IMR-90 (cell line): Measurements from ENCODE around the gene MEGF6. TPM values are rescaled to one million over a fixed set of nuclear protein-coding genes. Genes with fewer than 3 reads are reported as not detected.

Source experiments
- ATAC-seq: fragments of 200-7000 bp; cut with Tn5 transposase; 2 replicates; pipeline ENCODE4 v1.9.1; 2020; ENCODE audit warnings: low read depth, mild to moderate bottlenecking, moderate library complexity
- BruUV-seq: library from RNA; stranded (reverse); fragments of 400-500 nt; replicated peaks from 2 replicates; lab custom pipeline; 2021; lab: Mats Ljungman, UMichigan
- CTCF ChIA-PET: fragments of 300-600 bp; formaldehyde crosslinking; extraction: SDS; loops from one replicate; lab custom pipeline; 2021; ENCODE audit warnings: antibody characterized with exemption; lab: Yijun Ruan, JAX
- POLR2A ChIA-PET: fragments of 300-600 bp; sonication (Branson Sonifier 250); formaldehyde crosslinking; loops from one replicate; lab custom pipeline; 2022; ENCODE audit warnings: antibody characterized with exemption; ENCODE audit not compliant: unreplicated experiment; lab: Charles Lee
- DNase-seq: peaks from one replicate; pipeline ENCODE4 v3.0.0; 2013
- H2AFZ ChIP-seq: replicated peaks from 2 replicates; pipeline ENCODE3; 2013; ENCODE audit warnings: low read length, mild to moderate bottlenecking; ENCODE audit not compliant: poor library complexity
- H2AK5ac ChIP-seq: 2 replicates; pipeline ENCODE4 v1.6.1; 2013; ENCODE audit warnings: low read depth, low read length, inconsistent platforms
- H2AK9ac ChIP-seq: replicated peaks from 2 replicates; pipeline ENCODE3; 2013; ENCODE audit warnings: mild to moderate bottlenecking, low read depth, low read length, moderate library complexity; ENCODE audit not compliant: poor library complexity
- H2BK120ac ChIP-seq: 2 replicates; pipeline ENCODE4 v1.6.1; 2013; ENCODE audit warnings: low read depth, low read length, inconsistent platforms
- H2BK15ac ChIP-seq: 3 replicates; pipeline ENCODE4 v1.6.1; 2013; ENCODE audit warnings: low read depth, low read length, inconsistent platforms
- H2BK20ac ChIP-seq: 2 replicates; pipeline ENCODE4 v1.6.1; 2013; ENCODE audit warnings: low read depth, mild to moderate bottlenecking, inconsistent platforms, low read length, moderate library complexity
- H2BK5ac ChIP-seq: 2 replicates; pipeline ENCODE4 v1.6.1; 2013; ENCODE audit warnings: mild to moderate bottlenecking, low read depth, low read length, inconsistent platforms; ENCODE audit not compliant: poor library complexity, severe bottlenecking
- H3K14ac ChIP-seq: replicated peaks from 2 replicates; pipeline ENCODE4 v1.6.1; 2013; ENCODE audit warnings: low read depth, low read length, inconsistent platforms
- H3K18ac ChIP-seq: 2 replicates; pipeline ENCODE4 v1.6.1; 2013; ENCODE audit warnings: low read depth, low read length, control low read depth
- H3K23ac ChIP-seq: 2 replicates; pipeline ENCODE4 v1.6.1; 2013; ENCODE audit warnings: low read depth, low read length, inconsistent platforms
- H3K27ac ChIP-seq: 2 replicates; pipeline ENCODE4 v1.5.1; 2013; ENCODE audit warnings: mild to moderate bottlenecking, control low read depth, low read length; ENCODE audit not compliant: insufficient read depth
- H3K27me3 ChIP-seq: 2 replicates; pipeline ENCODE4 v1.6.1; 2013; ENCODE audit warnings: low read length; ENCODE audit not compliant: control insufficient read depth, insufficient read depth
- H3K36me3 ChIP-seq: 2 replicates; pipeline ENCODE4 v1.6.1; 2013; ENCODE audit warnings: low read length, mixed read lengths; ENCODE audit not compliant: control insufficient read depth, insufficient read depth
- H3K4ac ChIP-seq: 2 replicates; pipeline ENCODE4 v1.6.1; 2013; ENCODE audit warnings: low read depth, low read length, inconsistent platforms
- H3K4me1 ChIP-seq: 2 replicates; pipeline ENCODE4 v1.6.1; 2013; ENCODE audit warnings: low read length, mixed read lengths; ENCODE audit not compliant: control insufficient read depth, insufficient read depth
- H3K4me2 ChIP-seq: 2 replicates; pipeline ENCODE4 v1.6.1; 2013; ENCODE audit warnings: low read depth, mild to moderate bottlenecking, control low read depth, low read length, moderate library complexity
- H3K4me3 ChIP-seq: 2 replicates; pipeline ENCODE4 v1.5.1; 2013; ENCODE audit warnings: low read depth, mild to moderate bottlenecking, control low read depth, low read length, moderate library complexity; ENCODE audit not compliant: insufficient read depth
- H3K56ac ChIP-seq: 2 replicates; pipeline ENCODE4 v1.6.1; 2013; ENCODE audit warnings: low read length, inconsistent platforms; ENCODE audit not compliant: insufficient read depth; ENCODE audit errors: extremely low read depth
- H3K79me1 ChIP-seq, 2 experiments: 2 replicates each; pipeline ENCODE4 v1.6.1; 2013; ENCODE audit warnings: low read length in 2 of 2, inconsistent platforms in 1 of 2, low read depth in 1 of 2
- H3K9ac ChIP-seq: 2 replicates; pipeline ENCODE4 v1.6.1; 2013; ENCODE audit warnings: low read depth, low read length, control low read depth
- H3K9me1 ChIP-seq: 2 replicates; pipeline ENCODE4 v1.6.1; 2013; ENCODE audit warnings: low read length, inconsistent platforms; ENCODE audit not compliant: insufficient read depth
- H3K9me3 ChIP-seq: 2 replicates; pipeline ENCODE4 v1.6.1; 2013; ENCODE audit warnings: low read length; ENCODE audit not compliant: control insufficient read depth, insufficient read depth
- H4K20me1 ChIP-seq: 2 replicates; pipeline ENCODE4 v1.6.1; 2013; ENCODE audit warnings: low read length, inconsistent platforms; ENCODE audit not compliant: insufficient read depth
- H4K5ac ChIP-seq: 2 replicates; pipeline ENCODE4 v1.6.1; 2013; ENCODE audit warnings: mild to moderate bottlenecking, low read depth, low read length, control low read depth
- H4K8ac ChIP-seq, 2 experiments: 2 replicates each; pipeline ENCODE4 v1.6.1; 2013; ENCODE audit warnings: low read depth in 2 of 2, low read length in 2 of 2, control low read depth in 1 of 2, inconsistent platforms in 1 of 2
- H4K91ac ChIP-seq: 2 replicates; pipeline ENCODE4 v1.6.1; 2013; ENCODE audit warnings: low read depth, low read length, inconsistent platforms; ENCODE audit not compliant: insufficient read depth
- ELK1 ChIP-seq: fragments of 150-350 bp; IDR thresholded peaks from 2 replicates; pipeline ENCODE4 v1.6.1; 2016; ENCODE audit warnings: low read depth, mild to moderate bottlenecking, low read length, moderate library complexity, borderline replicate concordance
- USF2 ChIP-seq: fragments of 150-350 bp; IDR thresholded peaks from 2 replicates; pipeline ENCODE4 v1.6.1; 2017; ENCODE audit warnings: mild to moderate bottlenecking, antibody characterized with exemption, low read length, low read depth
- WGBS, 2 experiments: methylation state at CpG; one replicate each; pipeline versions ENCODE4 v1.1.5 to v1.1.7; 2013; ENCODE audit warnings: missing lambda C conversion rate in 2 of 2; ENCODE audit not compliant: insufficient read length in 1 of 2; ENCODE audit errors: extremely low coverage in 2 of 2; 5-methylcytosine and 5-hydroxymethylcytosine counted together
- dilution Hi-C: fragments of 300-500 bp; cut with HindIII; formaldehyde crosslinking; loops from one replicate; pipeline ENCODE4 v1.14.3; 2018; ENCODE audit warnings: low sequenced_read_pairs; ENCODE audit not compliant: unreplicated experiment
- in situ Hi-C: fragments of 300-500 bp; cut with MboI; formaldehyde crosslinking; loops from 3 replicates; pipeline ENCODE4 v1.14.3; 2019; ENCODE audit warnings: low sequenced_read_pairs, inconsistent platforms, mixed read lengths
- intact Hi-C: fragments of 100-400 bp; cut with micrococcal nuclease; formaldehyde crosslinking; loops from 2 replicates; pipeline ENCODE4 v1.10.0; 2022
- polyA plus RNA-seq, 3 experiments: library from polyadenylated mRNA; depleted of rRNA; stranded (reverse); fragments of >200 nt; gene quantifications; 2 replicates each; pipeline ENCODE4 v1.2.3, GENCODE V29; 2012; ENCODE audit warnings: low replicate concordance in 1 of 3
- total RNA-seq: library from RNA; depleted of rRNA; stranded (reverse); fragments of >200 nt; gene quantifications from 2 replicates; pipeline ENCODE4 v1.2.3, GENCODE V29; 2012

Gene MEGF6
- total and polyA plus RNA-seq, 2 of the 4 experiments (the other 2 are of a cell fraction) = 0.72 to 4.1 TPM

GRCh38 chr1:3516911-3517675 is 94.2 kb downstream of the MEGF6 start:
- H3K27ac ChIP-seq = no peak overlapping the region
- H3K4me2 ChIP-seq = no peak overlapping the region
- in situ Hi-C loops = no loop called here
- no peak overlapping the region for H3K14ac ChIP-seq
- no peaks in the 10 kb centered on the region for H4K20me1 ChIP-seq
- H2BK120ac ChIP-seq = no peak overlapping the region
- H3K4me3 ChIP-seq = no peak overlapping the region
- H3K79me1 ChIP-seq = no peaks in the 10 kb centered on the region
- H2BK15ac ChIP-seq = no peak overlapping the region
- ATAC-seq (no peak), DNase-seq (no peak)
- H3K9me3 ChIP-seq = peaks cover 1% of the 10 kb centered on the region; the same call in 1 of the 2 replicates
- dilution Hi-C loops = no loop called here
- no peaks in the 10 kb centered on the region for H3K9me1 ChIP-seq
- BruUV-seq = no TSS peak
- intact Hi-C loops = no loop called here
- H2AK5ac ChIP-seq = no peak overlapping the region
- WGBS, 2 experiments = 90% methylated on average over 7 of the region's 27 CpGs; no CpG with 5 or more reads in 1 of the 2 experiments
- H2AK9ac ChIP-seq = no peak overlapping the region
- no peak overlapping the region for H4K8ac ChIP-seq
- H3K56ac ChIP-seq = no peak overlapping the region
- TF ChIP-seq USF2 (no peak), ELK1 (no peak)
- H2BK5ac ChIP-seq = no peak overlapping the region
- H3K23ac ChIP-seq = no peak overlapping the region
- H2BK20ac ChIP-seq = no peak overlapping the region
- H3K9ac ChIP-seq = no peak overlapping the region
- ChIA-PET CTCF (no interaction called here), POLR2A (no interaction called here)
- no peak overlapping the region for H3K18ac ChIP-seq
- H3K36me3 ChIP-seq = no peaks in the 10 kb centered on the region
- no peak overlapping the region for H4K91ac ChIP-seq
- no peaks in the 10 kb centered on the region for H3K27me3 ChIP-seq
- no peak overlapping the region for H2AFZ ChIP-seq
- H3K4me1 ChIP-seq = no peaks in the 10 kb centered on the region
- H3K4ac ChIP-seq = no peak overlapping the region
- no peak overlapping the region for H4K5ac ChIP-seq
